Peyer's patch (tissue), 4 donors: ENCODE data around the gene LRRTM3.

ENCODE experiments used
- CTCF ChIP-seq, 6 experiments: fragments of 450-650 bp in 4 of 6; fragments of 200-600 bp in 2 of 6; sonication (generic) in 1 of 6; IDR thresholded peaks; one replicate each; pipeline ENCODE4 v1.5.1; 2017 to 2019; ENCODE audit warnings: antibody characterized with exemption in 6 of 6, mild to moderate bottlenecking in 3 of 6, moderate library complexity in 1 of 6
- POLR2A ChIP-seq, 2 donors: fragments of 450-650 bp; IDR thresholded peaks; one replicate each; pipeline ENCODE4 v1.5.1; 2017; ENCODE audit warnings: antibody characterized with exemption in 2 of 2, mild to moderate bottlenecking in 2 of 2, moderate library complexity in 2 of 2

GRCh38 chr10:67075491-67075971, 149.7 kb downstream of the LRRTM3 start:
- TF ChIP-seq CTCF (IDR thresholded peaks at IDR 0.05) = no peak
- TF ChIP-seq POLR2A (IDR thresholded peaks at IDR 0.05) = no peak
